ENCODE measurements around the gene FAM72B.
"Not testable (repeated sequence)": the region's sequence is repeated elsewhere in the genome, so short reads cannot be mapped to it uniquely, and the experiment has no call there.

Gene FAM72B

DNA sequence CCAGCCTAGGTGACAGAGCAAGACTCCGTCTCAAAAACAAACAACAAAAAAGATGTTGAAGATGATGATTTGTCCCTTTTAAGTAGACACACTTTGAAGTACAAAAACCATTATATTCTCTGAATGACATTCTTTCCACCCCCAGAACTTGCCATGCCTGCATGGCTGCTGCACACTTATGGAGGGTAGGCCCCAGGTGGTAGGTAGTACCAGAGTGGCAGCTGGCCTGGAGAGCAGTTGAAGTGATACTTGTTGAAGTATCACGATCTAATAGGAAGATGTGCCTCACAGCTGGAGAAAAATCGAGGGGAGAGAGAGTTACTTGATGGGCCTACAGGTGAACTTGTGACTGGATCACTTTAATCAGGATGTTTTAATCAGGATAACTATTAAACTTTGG is 15.6 kb upstream of the FAM72B start:
- DNase-seq: not testable (repeated sequence)

DNA sequence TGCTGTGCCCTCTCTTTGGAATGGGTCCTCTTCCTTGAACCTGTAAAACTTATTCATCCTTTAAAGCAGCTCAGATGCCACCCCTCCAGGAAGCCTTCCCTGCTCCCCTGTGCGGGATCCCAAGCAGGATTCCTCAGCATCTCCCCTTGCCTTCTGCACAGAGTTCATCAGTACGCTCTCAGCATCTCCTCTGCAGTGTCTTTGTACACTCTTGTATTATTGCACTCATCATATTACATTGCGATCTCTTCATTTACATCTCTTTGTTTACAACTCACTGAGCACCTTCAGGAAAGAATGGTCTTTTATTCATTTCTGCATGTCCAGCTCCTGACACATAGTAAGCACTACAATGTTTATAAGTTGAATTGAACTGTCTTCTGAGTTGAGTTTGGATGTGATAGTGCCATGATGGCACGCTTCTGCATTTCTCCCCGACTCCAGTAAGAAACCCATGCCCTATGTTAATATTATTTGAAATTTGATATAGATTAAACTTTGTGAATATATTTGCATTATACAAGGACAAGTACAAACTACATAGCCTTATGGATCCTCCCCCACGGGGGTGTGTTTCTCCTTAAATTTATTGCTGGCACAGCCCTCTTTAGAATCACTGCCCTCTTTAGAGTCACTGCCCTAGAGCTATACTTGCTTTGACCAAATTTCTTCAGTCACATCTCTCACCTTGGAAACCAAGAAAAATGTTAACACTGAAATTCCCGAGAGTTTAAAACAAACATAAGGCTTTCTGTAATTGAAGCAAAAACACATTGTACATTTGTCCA is 13.1 kb upstream of the FAM72B start:
- DNase-seq: not testable (repeated sequence)

DNA sequence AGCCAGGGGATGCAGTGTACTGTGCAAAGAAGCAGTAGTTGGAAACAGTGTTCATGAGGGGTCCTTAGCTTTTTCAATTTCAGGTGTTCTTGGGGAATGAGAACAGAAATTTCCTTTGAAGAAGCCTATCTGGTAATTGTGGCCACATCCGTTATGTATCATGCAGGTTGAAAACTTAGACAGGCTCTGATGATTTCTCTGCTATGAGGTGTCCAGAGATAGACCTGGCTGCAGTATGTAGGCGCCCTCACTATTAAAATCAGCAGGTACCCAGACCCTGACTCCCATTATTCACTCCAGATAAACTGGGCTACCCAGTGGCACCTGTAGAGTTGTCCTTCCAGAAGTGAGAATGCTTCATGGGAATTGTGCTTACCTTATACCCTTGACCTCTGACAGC is 8.4 kb upstream of the FAM72B start:
- not testable (repeated sequence) for DNase-seq

DNA sequence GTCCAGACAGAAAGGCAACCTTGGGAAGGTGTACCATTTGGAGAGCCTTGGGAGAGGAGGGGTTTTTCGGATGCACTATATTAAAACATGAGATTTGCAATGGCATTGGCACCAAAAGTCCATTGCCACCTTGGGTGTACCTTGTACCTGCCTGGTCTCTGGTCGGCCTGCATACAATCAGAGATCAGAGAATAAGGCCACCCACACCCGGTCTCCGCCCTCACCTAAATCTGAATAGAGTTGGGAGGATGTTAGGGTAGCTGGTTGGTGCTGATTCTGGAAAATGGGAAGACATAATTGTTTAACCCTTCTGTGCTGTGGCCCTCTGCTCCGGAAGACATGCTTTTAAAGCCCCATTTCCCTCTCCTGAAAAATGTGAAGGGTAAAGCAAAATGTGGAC is 3.8 kb upstream of the FAM72B start:
- DNase-seq: not testable (repeated sequence)

DNA sequence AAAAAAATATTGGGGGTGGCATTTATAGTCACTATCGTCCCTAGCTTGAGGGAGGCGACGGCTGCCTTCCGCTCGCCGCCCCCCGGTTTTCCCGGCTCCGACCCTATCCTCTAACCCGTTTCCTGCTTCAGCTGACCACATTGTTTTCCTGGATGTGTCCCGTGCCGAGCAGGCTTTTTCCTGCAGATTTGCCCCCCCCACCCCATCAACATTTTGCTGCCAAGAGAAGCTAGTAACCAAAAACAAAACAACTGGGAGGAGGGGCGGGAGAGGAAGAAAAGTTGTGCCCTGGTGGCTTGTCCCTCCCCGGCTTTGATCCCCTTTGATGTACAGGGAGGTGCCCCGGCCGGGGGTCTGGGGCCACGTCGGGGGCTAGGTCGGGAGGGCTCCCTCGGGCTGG is 2.1 kb upstream of the FAM72B start:
- not testable (repeated sequence) for DNase-seq

DNA sequence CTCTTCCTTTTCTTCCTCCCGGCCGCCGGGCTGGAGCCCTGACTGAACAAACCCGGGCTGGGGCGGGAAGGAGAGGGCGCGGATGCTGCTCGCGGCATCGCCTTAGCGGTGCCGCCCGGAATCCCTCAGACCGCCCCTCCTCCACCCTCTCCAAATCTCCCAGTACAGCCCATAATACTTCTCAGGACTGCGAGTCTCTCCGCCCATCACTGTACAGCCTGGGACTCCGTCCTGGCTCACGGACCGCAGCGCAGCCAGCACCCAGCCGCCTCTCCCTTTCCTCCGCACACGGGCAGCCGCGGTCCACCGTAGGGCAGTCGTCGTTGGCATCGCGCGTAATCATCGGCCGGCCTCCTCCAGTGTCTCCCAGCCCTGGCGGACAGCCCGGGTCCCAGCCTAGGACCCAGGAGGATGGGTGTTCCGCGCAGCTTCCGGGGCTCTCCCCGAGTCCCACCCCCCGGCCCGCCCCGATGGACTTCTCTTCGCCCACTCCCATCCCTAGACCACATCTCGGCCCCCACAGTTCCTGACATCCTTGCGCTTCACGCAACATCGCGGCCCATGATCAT is 1.1 kb upstream of the FAM72B start:
- DNase-seq: not testable (repeated sequence)

DNA sequence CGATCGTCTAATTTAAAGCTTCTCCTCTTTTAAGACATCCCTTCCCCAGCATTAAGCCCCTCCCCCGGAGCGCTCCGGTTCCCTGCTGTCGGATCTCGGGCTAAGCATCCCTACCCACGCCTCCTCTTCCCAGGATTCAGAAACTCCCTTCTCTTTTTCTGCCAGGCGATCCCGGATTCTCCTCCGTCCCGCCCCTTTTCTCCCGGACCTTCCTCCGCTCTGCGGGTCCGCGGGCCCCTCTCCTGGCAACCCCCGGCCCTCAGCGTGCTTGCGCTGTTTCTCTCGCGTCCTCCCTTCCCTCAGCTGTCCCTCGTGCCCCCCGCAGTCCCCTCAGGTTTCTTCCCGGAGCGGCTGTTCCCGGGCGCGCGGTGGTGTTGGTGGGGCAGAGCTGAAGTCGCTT is 273 bp downstream of the FAM72B start:
- not testable (repeated sequence) for DNase-seq

DNA sequence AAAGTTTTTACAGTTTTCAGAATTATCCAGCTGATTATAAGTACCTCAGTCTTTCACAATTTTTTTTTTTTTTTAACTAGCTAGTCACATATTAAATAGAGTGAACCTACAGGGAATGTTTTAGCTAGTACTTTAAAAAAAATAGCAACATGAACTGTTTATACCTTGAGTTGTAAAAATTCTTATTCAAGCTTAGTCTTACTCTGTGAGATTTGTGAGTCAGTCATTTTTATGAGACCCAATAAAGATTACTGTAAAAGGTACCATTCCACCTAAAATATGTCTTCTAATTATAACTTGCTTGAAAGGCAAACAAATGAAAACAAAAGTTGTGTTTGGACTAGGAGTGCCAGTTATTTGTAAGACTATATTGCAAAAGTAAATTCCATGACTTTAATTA is 5.9 kb downstream of the FAM72B start:
- DNase-seq: not testable (repeated sequence)

DNA sequence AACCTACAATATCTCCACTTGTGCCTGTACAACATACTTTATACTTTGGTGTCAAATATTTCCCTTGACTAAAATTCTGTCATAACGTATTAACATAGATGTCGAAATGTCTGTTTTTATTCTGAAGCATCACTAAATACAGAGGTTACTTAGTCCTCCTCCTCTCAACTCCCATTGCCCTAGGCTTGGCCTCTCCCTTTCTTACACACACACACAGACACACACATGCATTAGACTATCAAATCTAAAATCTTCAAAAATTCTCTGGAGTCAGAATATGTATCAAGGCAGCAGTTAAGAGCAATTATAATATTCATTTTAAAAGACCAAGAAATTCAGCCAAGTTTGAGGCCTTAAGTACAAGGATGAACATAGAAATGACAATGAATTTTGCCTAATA is 7.5 kb downstream of the FAM72B start:
- DNase-seq: not testable (repeated sequence)

DNA sequence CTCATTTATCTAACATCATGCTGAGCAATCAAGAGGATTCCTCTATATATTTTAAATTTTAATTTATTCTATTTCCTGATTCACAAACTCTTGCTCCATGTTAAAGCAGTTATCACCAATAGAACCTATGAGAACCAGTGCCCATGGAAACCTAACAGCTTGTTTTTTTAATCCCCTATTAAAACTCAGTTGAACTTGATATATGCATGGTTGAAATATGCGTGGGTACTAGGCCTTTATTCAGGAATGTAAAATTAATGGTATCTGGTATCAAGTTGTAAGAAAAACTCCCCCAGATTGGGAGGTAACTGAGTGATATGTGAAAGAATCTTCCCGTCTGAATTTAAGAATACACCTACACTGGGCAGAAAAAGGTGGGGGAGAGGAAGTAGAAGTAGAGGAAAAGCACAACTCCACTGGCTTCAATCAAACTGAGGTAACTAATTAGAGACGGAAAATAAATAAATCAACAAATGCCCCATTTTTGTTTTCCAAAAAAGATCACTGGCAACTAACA is 15.9 kb downstream of the FAM72B start:
- DNase-seq: not testable (repeated sequence)

DNA sequence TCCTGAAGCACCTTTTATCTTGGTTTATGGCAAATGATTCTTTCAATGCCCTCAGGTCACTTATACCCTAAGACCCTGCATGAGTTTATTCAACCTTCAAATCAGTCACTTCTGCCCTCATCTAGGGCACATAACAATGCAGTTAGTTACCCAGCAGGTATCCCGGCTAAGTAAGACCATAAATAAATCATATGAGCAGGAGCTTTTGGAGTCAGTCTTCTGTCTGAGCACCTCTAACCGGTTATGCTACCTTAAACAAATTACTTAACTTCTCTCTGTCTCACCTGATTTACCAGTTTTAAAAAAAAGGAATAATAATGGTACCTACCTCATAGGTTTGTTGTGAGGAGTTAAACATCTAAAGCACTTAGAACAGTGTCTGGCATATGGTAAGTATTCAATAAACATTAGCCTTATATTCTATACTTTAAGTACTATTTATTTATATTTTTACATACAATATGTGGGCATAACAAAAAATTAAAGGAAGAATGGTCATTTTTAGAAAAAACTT is 16.9 kb downstream of the FAM72B start:
- DNase-seq: not testable (repeated sequence)

DNA sequence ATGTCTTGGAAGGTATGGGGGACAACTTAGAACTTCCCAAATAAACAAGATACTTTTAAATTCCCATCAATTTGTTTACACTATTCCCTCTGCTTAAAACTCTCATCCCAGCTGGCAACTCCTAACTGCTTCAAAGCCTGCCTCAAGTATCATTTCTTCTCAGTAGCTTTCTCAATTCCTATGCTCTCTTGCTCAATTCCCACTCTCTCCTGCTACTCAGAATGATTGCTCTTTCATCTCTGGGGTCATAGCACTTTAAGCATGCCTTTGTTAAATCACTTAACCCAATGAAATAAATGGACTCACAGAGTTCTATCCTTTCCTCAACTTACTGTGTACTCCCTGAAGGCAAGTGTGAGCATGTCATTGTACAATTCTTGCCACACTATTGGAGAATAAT is 18.8 kb downstream of the FAM72B start:
- DNase-seq: not testable (repeated sequence)

DNA sequence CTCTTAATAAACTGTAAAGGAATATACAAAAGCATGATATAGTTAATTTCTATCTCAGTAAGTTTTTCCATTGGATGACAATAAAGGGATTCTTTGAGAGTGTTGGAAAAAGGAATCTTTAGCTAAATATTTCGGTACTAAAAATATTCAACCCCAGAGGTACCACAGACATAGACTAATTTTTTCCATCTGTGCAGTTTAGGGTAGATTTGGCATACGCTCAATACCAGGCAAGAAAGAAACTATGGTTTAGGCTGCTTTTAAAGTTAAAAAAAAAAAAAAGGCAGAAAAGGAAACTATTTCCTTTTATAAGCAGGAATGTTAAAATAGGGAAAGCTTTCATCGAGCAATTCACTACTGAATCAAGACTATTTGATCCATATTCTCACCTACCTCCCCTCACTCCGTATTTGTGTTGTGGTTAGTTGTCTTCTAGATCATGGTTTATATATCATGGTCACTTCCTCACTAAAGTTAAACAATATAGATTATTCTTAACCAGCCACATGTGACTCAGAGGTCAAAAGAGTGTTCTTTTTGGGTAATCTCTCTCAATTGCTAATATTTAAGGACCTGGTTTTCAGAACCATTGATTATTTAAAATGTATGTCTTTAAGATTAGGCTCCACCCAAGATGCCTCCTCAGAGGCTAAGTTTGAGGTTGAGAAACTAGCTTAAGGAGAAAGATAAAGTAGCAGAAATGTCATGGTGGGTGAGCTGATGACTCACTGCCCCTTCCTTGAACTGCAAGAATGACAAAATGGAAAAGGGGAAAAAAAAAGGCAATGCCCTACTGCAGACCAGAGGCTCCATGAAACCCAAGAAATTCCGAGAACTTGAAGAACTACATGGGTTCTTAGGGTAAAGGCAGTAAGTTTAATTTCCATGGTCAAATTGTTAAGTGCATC is 20.0 kb downstream of the FAM72B start:
- DNase-seq: not testable (repeated sequence)

DNA sequence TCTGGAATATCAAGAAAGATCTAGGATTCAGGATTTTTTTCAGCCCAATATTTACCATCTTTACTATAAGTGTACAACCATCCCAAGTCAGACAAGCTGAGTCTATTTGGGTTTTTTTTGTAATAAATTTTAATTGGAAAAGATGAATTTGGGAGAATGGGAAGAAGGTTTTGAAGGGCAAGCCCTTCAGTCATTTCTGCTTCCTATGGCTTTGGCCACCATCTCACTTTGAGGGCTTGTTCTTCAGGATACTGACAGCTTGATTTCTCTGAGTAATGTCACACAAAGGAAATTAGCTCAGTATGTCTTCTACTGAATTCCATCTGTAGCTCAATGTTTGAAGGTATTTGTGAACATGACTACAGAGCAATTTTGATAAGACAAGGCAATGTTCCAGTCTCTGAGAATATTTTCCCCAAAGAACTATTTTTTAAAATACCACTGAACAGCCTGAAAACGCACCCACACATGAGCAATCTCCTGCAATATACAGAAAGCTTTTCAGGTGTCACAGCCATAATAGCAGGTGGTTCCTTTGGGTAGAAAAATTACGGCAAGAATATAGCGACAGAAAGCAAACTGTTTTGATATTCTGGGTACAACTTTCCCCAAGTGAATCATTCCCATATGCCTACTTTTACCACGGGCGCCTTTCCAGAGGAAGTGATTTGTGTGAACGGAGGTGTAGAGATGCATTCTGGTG is 22.8 kb downstream of the FAM72B start:
- DNase-seq: not testable (repeated sequence)

DNA sequence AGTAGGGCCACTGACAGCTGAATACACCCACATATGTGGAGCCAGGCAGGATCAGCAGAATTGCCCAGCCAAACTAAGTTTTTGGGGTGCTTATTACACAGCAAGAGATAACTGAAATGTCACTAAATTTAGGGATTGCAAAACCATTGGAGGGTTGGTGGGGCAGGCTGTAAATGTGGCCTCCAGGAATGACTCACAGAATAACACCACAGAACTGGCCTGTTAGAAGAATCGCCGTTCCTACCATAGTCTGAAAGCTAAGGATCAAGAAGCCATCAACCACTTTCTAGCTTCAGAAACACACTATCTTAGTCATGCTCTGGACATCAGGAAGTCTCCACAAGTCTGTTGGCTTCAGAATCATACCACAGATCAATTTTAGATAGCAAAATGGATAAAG is 24.0 kb downstream of the FAM72B start:
- not testable (repeated sequence) for DNase-seq

DNA sequence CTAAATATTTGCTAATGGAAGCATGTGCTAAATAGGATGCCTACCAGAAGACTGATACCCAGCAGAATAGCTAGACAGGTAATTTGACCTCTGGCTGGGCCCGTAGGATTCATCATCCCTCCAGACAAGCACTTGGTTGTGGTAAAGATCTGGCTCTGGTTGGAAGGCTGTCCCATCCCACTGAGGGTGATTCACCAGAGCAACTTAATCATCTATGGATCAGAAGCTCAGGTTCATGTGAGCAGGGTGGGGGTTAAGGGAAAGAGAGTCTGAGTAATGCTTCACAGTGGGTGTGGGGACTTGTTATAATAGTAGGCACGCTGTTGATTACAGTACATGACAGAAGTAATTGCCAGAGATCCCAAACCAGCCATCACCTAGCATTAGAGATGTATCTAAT is 26.5 kb downstream of the FAM72B start:
- DNase-seq: not testable (repeated sequence)

DNA sequence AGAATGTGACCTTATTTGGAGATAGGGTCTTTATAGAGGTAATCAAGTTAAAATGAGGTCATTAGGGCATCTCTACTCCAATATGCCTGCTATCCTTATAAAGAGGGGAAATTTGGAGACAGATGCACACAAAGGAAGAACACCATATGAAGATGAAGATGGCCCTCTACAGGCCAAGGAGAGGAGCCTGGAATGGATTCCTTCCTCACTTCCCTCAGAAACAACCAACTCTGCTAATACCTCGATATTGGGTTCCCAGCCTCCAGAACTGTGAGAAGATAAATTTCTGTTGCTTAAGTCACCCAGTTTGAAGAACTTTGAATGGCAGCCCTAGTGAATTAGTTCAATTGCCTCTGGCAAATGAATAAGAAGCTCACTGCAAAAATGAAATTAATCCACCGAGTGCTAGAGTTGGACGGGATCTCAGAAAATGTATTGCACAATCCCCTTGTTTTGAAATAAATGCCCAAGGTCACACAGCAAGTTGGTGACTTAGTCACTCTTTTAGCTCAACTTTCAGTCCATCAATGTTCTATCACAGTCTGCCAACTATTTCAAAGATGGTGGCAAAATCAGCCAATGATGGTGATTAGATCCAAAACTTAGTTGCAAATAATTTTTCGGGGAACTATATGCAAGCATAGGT is 27.1 kb downstream of the FAM72B start:
- DNase-seq: not testable (repeated sequence)

DNA sequence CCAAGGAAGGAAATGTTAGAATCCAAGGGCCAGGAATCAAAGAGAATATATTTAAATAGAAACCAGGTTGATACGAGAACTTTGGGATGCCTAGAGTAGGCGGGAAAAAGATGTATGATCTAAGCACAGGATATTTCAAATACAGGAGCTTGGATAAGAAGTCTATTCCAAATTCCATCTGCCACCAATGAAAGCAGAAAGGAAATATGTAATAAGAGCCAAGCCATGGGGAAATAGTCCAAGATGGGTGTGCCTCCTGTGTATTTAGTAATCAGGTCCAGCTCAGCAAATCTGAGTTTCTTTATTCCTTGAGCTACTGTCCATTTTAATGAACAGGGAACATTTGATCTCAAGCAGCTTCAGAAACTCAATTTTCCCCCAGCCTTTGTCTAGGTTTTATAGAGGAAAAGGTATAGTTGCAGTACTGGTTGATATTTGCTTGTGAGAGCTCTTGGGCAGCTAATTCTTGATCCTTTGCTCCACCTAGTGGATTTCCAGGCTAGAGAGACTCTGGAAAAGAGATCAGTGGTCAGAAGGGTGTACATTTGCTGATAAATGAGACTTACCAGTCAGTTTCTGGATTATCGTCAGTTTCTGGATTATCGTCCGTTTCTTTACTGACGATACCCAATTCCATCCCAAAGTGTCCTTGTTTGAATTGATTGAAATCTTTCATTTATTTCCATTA is 28.3 kb downstream of the FAM72B start:
- not testable (repeated sequence) for DNase-seq

DNA sequence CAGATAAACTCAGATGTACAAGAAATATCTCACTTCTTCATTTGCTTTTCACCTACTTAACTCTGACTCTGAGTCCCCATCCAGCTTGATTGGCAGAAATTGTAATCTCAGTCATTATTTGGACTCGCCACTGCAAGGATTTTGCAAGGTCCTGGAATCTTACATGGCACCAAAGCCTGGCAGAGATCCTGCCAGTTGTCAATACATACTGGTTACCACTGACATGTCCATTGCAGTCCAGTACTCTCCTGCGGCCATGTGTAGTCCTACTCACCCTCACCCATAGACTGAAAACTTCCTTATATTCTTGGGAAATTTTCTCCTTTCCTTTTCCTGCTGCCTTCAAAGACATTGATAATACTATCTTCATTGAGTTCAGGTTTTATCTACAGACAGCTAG is 29.3 kb downstream of the FAM72B start:
- DNase-seq: not testable (repeated sequence)

DNA sequence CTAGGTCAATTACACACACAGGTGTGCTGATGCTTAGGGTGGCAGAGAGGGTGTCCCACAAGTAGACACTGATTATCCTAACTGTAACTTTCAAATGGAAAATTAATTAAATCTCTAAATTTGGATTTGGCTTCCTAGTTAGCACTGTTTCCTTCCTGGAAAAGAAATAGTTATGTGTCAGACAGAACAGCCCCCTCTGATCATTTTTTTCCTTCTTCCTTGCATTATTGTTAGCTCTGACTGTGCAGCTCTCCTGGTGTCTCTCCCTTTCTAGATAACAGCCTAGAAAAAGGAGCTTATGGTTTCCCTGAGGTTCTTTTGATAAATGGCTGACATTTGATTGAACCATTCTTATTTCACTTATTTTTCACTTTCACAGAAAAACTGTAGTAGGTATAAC is 31.4 kb downstream of the FAM72B start:
- not testable (repeated sequence) for DNase-seq

DNA sequence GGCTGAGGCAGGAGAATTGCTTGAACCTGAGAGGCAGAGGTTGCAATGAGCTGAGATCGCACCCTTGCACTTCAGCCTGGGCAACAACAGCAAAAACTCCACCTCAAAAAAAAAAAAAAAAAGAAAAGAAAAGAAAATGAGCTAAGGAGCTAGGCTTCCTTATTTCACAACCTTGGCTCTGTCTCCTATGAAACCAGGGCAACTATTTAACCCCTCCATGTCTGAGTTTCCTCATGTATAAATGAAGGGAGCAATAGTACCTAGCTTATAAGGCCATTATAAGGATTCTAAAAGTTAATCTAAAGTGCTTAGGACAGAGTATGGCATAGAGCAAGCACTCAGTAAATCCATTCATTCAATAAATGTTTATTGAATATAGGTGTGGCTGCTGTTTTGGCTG is 32.8 kb downstream of the FAM72B start:
- DNase-seq: not testable (repeated sequence)
